Activated naive CD8-positive, alpha-beta T cell treated with anti-CD3 and anti-CD28 coated beads for 36 hours (primary cell): Measurements from ENCODE around the gene MED15. TPM values are rescaled to one million over a fixed set of nuclear protein-coding genes. Genes with fewer than 3 reads are reported as not detected.

Experiments
- DNase-seq: peaks from one replicate; pipeline ENCODE4 v3.0.0; 2021
- H3K27ac Mint-ChIP-seq: one replicate; pipeline ENCODE4 v1.8.0; 2022; ENCODE audit warnings: mild to moderate bottlenecking, moderate library complexity, mixed read lengths
- H3K27me3 Mint-ChIP-seq: one replicate; pipeline ENCODE4 v1.8.0; 2022; ENCODE audit warnings: mild to moderate bottlenecking, mixed read lengths
- H3K36me3 Mint-ChIP-seq: one replicate; pipeline ENCODE4 v1.8.0; 2021; ENCODE audit warnings: mild to moderate bottlenecking, mixed read lengths
- H3K4me1 Mint-ChIP-seq: one replicate; pipeline ENCODE4 v1.8.0; 2021; ENCODE audit warnings: mixed read lengths
- H3K4me3 Mint-ChIP-seq: one replicate; pipeline ENCODE4 v1.8.0; 2022; ENCODE audit warnings: mild to moderate bottlenecking, moderate library complexity, mixed read lengths
- H3K9me3 Mint-ChIP-seq: one replicate; pipeline ENCODE4 v1.8.0; 2022; ENCODE audit warnings: mixed read lengths
- total RNA-seq, 2 experiments: library from RNA; stranded (reverse); gene quantifications; one replicate each; pipeline ENCODE4 v1.2.3, GENCODE V29; 2021

MED15 gene
- total RNA-seq, 2 experiments from 2014 or later = 91.1 to 91.8 TPM

DNA sequence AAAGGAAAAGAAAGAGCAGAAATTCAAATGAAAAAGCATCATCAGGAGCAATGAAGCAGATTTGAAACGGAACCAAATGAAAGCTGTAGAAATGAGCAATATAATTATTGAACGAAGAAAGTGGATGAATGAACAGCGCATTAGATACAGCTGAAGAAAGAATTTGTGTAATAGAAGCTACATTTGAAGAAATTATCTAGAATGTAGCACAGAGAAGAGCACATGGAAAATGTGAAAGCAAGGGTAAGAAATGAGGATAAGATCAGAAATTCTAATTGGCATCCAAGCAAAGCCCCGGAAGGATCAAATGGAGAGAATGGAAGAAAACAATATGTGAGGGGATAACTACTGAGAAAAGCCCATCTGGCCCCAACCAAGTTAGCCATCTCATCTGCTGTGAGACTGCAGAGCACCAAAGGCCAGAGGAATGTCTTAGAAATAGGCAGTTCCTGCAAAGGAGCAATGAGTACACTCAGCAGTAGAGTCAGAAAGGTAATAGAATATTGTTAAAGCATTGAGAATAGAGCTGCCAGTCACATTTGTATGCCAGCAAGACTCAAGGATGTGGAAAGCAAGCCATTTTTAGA, 51.9 kb downstream of the MED15 start:
- Mint-ChIP-seq H3K27me3 (no peaks in the 10 kb centered on the region), H3K4me3 (no peak overlapping the region), H3K4me1 (peaks cover 61% of the 10 kb centered on the region), H3K27ac (peak overlapping the region; percentile 91), H3K9me3 (peaks cover 11% of the 10 kb centered on the region), H3K36me3 (peaks cover 75% of the 10 kb centered on the region)
- no peak for DNase-seq

DNA sequence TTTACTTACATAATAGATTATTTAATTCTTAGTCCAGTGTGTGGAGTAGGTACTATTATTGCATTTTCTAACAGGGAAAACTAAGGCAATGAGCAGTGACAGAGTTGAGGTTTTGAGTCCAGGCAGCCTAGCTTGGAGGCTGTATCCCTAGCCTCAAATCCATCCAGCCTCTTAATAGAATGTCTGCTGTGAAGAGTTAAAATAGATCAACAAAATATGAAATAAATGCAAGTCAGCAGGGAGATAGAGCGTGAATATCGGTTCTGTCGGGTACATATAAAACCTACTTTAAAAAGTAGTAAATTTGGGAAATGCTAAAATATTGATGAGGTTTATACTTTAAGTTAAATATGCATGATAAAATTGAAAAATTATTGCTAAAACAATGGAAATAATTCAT, 53.3 kb downstream of the MED15 start:
- no peak overlapping the region for H3K27ac Mint-ChIP-seq
- no peaks in the 10 kb centered on the region for H3K27me3 Mint-ChIP-seq
- H3K9me3 Mint-ChIP-seq = peaks cover 11% of the 10 kb centered on the region
- no peak for DNase-seq
- peaks cover 58% of the 10 kb centered on the region for H3K4me1 Mint-ChIP-seq
- peaks cover 71% of the 10 kb centered on the region for H3K36me3 Mint-ChIP-seq
- H3K4me3 Mint-ChIP-seq = no peak overlapping the region

DNA sequence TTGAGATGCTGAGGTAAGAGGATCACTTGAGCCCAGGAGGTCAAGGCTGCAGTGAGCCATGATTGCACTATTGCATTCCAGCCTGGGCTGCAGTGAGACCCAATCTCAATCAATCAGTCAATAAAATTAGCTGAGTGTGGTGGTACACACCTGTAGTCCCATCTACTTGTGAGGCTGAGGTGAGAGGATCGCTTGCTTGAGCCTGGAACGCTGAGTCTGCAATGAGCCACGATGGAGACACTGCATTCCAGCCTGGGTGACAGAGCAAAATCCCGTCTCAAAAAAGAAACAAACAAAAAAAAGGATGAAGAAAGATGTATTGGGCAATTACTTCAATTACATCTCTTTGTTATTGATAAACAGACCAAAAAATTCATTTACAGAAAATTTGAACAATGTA, 54.5 kb downstream of the MED15 start:
- H3K27me3 Mint-ChIP-seq = no peaks in the 10 kb centered on the region
- no peak for DNase-seq
- peaks cover 11% of the 10 kb centered on the region for H3K9me3 Mint-ChIP-seq
- H3K36me3 Mint-ChIP-seq = peaks cover 72% of the 10 kb centered on the region
- no peak overlapping the region for H3K4me3 Mint-ChIP-seq
- no peak overlapping the region for H3K27ac Mint-ChIP-seq
- H3K4me1 Mint-ChIP-seq = peaks cover 57% of the 10 kb centered on the region

DNA sequence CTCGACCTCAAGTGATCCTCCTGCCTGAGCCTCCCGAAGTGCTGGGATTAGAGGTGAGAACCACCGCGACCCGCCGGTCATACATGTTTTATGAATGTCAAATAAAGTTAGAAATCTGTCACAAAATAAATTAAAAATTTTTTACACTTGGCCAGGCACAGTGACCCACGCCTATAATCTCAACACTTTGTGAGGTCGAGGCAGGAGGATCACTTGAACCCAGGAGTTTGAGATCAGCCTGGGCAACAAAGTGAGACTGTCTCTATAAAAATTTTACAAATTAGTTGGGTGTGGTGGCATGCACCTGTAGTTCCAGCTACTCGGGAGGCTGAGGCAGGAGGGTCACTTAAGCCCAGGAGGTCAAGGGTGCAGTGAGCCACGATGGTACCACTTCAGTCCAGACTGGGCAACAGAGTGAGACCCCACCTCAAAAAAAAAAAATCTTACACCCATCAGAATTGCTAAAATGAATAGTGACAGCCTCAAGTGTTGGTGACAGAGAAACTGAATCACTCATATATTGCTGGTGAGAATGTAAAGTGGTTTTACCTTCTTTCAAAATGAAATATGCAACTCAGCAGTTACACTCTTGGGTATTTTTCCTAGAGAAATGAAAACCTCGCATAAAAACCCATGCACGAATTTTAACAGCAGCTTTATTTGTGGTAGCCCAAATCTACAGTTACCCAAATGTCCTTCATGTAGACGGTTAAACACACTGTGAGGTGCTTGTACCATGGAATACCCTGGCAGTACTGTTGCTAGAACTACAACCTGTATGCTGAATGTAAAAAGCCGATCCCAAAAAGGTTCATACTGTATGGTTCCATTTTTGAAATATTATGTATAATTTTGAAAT, 55.4 kb downstream of the MED15 start:
- Mint-ChIP-seq H3K27ac (no peak overlapping the region), H3K4me1 (peaks cover 57% of the 10 kb centered on the region), H3K4me3 (no peak overlapping the region), H3K9me3 (peaks cover 11% of the 10 kb centered on the region), H3K27me3 (no peaks in the 10 kb centered on the region), H3K36me3 (peaks cover 71% of the 10 kb centered on the region)
- no peak for DNase-seq

DNA sequence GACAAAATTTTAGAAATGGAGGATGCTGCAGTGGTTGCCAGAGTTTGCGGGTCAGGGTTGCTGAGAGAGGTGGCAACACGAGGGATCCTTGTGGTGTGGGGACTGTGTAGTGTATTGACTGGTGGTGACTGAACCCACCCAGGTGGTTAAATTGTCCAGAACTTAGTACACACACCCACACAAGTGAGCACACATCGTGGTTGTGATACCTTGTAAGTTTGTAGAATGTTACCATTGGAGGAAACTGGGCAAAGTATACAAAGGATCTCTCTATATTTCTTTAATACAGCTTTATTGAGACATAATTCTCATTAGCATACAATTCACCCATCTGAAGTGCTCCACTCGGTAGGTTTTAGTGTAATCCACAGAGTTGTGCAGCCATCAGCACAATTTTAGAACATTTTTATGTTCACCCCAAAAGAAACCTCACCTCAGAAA, 56.1 kb downstream of the MED15 start:
- H3K4me3 Mint-ChIP-seq = no peak overlapping the region
- DNase-seq = no peak
- peaks cover 9% of the 10 kb centered on the region for H3K9me3 Mint-ChIP-seq
- H3K27me3 Mint-ChIP-seq = no peaks in the 10 kb centered on the region
- H3K27ac Mint-ChIP-seq = no peak overlapping the region
- peaks cover 58% of the 10 kb centered on the region for H3K4me1 Mint-ChIP-seq
- H3K36me3 Mint-ChIP-seq = peaks cover 71% of the 10 kb centered on the region

DNA sequence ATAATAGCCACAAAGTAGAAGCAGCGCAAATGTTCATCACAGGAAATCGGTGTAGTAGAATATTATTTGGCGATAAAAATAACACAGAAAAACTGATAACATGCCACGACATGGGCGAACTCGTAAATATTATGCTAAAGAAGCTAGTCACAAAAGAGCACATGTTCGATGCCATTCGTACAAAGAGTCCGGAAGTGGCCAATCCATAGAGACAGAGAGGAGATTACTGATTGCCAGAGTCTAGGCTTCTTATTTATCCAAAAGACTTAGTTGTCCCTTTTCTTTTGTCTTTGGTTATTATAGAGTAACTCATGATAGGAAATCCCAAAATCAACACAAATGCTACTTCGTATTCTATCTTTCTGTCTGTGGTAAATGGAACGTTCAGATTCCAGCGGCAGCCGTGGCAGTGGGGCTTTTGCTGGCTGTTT, 56.5 kb downstream of the MED15 start:
- peaks cover 5% of the 10 kb centered on the region for H3K9me3 Mint-ChIP-seq
- no peak for DNase-seq
- H3K4me3 Mint-ChIP-seq = no peak overlapping the region
- peak overlapping the region; percentile 1 for H3K27ac Mint-ChIP-seq
- H3K27me3 Mint-ChIP-seq = no peaks in the 10 kb centered on the region
- H3K36me3 Mint-ChIP-seq = peaks cover 70% of the 10 kb centered on the region
- peaks cover 61% of the 10 kb centered on the region for H3K4me1 Mint-ChIP-seq

DNA sequence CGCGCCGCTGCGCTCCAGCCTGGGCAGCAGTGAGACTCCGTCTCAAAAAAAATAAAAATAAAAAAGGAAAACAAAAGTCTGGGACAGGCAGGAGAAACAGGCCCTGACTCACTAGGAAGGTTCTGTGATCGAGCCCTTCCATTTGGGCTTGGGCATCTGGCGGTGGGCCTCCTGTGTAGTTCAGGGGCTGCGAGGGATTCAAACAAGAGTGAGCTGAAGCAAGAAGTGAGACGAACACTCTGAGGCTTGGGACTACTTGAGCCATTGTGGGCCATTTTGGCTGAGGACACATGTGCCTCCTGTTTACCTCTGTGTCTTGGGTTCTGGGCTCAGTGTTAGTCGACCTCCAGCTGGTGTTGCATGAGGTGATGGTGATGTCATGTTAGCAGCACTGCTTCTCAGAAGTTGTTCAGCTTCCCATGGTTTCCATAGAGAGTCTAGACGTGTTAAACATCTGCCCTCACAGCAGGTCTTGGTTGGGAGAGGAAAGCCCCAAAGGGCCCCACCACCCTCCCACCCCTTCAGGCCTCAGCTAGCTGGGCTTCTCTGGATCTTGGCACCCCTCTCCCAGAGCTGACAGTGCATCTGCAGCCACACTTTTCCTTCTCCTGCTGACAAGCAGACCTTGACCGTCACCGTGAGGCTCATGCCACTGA, 57.8 kb downstream of the MED15 start:
- Mint-ChIP-seq H3K4me1 (peaks cover 70% of the 10 kb centered on the region), H3K9me3 (no peaks in the 10 kb centered on the region), H3K27ac (peak overlapping the region; percentile 14), H3K27me3 (no peaks in the 10 kb centered on the region), H3K4me3 (no peak overlapping the region), H3K36me3 (peaks cover 69% of the 10 kb centered on the region)
- DNase-seq = no peak

DNA sequence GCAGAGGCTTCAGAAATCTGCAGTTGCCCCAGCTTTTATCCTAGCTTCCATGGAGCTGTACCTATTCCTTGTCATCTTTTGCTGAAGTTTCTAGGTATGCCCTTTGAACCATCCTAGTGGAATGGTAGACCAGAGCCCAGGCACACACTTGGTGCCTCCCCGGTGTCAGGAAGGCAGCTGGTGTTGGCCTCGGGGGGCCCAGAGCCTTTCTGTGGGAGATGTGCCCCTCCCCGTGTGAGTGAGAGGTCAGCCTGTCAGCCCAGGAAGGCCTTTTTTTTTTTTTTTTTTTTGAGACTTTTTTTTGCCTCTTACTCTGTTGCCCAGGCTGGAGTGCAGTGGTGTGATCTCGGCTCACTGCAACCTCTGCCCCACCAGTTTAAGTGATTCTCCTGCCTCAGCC, 58.4 kb downstream of the MED15 start:
- Mint-ChIP-seq H3K9me3 (no peaks in the 10 kb centered on the region), H3K4me3 (no peak overlapping the region), H3K36me3 (peaks cover 67% of the 10 kb centered on the region), H3K27me3 (no peaks in the 10 kb centered on the region), H3K27ac (no peak overlapping the region), H3K4me1 (peaks cover 72% of the 10 kb centered on the region)
- DNase-seq = no peak

DNA sequence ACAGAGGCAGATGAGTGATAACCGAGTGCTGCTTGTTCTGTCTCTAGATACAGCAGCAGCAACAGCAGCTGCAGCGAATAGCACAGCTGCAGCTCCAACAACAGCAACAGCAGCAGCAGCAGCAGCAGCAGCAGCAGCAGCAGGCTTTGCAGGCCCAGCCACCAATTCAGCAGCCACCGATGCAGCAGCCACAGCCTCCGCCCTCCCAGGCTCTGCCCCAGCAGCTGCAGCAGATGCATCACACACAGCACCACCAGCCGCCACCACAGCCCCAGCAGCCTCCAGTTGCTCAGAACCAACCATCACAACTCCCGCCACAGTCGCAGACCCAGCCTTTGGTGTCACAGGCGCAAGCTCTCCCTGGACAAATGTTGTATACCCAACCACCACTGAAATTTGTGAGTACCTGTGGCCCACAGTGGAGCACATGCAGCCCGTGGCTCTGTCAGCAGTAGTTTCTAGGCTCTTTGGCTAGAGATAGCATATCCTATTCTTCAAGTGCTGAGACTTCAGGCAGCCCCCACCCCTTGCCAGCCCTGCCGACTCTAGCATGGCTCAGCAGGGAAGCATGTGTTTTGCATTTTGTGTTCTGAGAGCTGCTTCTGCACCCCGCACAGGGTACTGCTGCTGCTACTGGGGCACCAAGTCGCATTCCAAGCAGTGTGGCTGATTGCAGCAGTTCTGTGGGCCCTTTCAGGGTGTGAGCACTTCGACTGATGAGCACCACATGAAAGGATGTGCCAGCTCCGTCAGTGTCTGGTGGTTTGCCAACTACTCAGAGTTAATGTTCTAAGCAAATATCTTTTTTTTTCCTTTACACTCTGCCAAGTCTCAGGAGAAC, 59.2 kb downstream of the MED15 start:
- no peaks in the 10 kb centered on the region for H3K9me3 Mint-ChIP-seq
- peaks cover 80% of the 10 kb centered on the region for H3K4me1 Mint-ChIP-seq
- H3K27ac Mint-ChIP-seq = peak overlapping the region; percentile 68
- H3K36me3 Mint-ChIP-seq = peaks cover 73% of the 10 kb centered on the region
- H3K4me3 Mint-ChIP-seq = no peak overlapping the region
- no peaks in the 10 kb centered on the region for H3K27me3 Mint-ChIP-seq
- DNase-seq = no peak

DNA sequence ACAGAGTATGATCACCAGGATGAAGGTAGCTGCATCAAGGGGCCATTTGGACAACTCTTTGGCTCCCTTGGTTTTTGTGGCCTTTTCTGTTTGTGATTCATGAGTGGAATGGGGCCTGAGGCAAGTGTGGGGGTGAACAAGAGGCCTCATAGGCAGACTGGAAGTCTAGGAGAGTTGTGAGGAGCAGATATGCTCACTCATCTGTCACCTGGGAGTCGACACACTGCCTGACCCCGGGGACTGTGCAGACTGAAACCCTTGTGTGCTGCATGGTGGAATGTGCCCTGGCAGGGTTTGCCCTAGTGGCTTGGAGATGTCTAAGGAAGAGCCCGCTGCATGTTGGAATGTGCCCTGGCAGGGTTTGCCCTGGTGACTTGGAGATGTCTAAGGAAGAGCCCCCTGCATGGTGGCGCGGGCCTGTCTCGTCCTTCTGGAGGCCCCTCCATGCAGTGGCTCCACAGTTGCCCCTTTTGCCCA, 60.0 kb downstream of the MED15 start:
- H3K36me3 Mint-ChIP-seq = peaks cover 75% of the 10 kb centered on the region
- no peak overlapping the region for H3K4me3 Mint-ChIP-seq

DNA sequence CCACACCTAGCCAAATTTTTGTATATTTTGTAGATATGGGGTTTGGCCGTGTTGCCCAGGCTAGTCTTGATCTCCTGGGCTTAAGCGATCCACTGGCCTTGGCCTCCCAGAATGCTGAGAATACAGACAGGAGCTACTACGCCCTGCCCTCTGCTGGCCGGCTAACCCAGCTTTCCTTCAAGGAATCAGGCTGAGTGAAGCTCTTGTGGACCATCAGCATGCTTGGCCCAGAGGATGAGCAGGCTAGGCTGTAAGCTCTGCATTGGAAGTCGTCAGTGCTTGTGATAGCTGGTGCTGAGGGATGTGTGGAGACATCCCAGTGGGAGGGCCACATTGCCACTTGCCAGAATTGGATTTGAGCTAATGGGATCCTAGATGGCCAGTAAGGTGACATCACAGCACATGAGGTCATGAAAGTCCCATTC, 60.6 kb downstream of the MED15 start:
- H3K4me1 Mint-ChIP-seq = peaks cover 80% of the 10 kb centered on the region
- no peaks in the 10 kb centered on the region for H3K9me3 Mint-ChIP-seq
- H3K4me3 Mint-ChIP-seq = no peak overlapping the region
- no peak for DNase-seq
- peaks cover 74% of the 10 kb centered on the region for H3K36me3 Mint-ChIP-seq
- H3K27me3 Mint-ChIP-seq = no peaks in the 10 kb centered on the region
- peak overlapping the region; percentile 76 for H3K27ac Mint-ChIP-seq

More for the DNA sequence above, 60.0 kb downstream of the MED15 start:
- DNase-seq = no peak
- Mint-ChIP-seq H3K4me1 (peaks cover 82% of the 10 kb centered on the region), H3K27me3 (no peaks in the 10 kb centered on the region), H3K27ac (no peak overlapping the region), H3K9me3 (no peaks in the 10 kb centered on the region)

DNA sequence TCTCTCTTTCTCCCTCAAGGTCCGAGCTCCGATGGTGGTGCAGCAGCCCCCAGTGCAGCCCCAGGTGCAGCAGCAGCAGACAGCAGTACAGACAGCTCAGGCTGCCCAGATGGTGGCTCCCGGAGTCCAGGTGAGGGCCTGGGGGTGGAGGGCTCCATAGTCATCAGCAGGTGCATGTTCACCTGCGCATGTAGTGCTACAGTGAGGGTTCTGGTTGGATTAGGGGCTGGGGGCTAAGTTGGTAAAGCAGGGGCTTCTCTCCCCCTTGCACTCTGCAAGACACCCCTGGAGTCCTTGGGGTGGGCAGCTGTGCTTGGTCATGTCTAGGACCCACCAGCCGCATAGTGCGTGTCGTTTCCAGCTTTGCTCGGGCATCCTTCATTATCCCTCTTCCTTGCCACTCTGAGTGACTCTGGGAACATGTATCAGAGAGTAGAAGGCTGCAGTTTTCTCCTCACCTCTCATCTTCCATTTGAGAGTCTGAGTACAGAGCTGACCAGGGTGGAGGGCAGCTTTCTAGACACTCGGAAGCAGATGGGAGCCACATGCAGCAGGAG, 61.2 kb downstream of the MED15 start:
- no peak for DNase-seq
- H3K27me3 Mint-ChIP-seq = no peaks in the 10 kb centered on the region
- H3K9me3 Mint-ChIP-seq = no peaks in the 10 kb centered on the region
- H3K4me3 Mint-ChIP-seq = no peak overlapping the region
- H3K36me3 Mint-ChIP-seq = peaks cover 74% of the 10 kb centered on the region
- H3K4me1 Mint-ChIP-seq = peaks cover 75% of the 10 kb centered on the region
- H3K27ac Mint-ChIP-seq = peak overlapping the region; percentile 76

DNA sequence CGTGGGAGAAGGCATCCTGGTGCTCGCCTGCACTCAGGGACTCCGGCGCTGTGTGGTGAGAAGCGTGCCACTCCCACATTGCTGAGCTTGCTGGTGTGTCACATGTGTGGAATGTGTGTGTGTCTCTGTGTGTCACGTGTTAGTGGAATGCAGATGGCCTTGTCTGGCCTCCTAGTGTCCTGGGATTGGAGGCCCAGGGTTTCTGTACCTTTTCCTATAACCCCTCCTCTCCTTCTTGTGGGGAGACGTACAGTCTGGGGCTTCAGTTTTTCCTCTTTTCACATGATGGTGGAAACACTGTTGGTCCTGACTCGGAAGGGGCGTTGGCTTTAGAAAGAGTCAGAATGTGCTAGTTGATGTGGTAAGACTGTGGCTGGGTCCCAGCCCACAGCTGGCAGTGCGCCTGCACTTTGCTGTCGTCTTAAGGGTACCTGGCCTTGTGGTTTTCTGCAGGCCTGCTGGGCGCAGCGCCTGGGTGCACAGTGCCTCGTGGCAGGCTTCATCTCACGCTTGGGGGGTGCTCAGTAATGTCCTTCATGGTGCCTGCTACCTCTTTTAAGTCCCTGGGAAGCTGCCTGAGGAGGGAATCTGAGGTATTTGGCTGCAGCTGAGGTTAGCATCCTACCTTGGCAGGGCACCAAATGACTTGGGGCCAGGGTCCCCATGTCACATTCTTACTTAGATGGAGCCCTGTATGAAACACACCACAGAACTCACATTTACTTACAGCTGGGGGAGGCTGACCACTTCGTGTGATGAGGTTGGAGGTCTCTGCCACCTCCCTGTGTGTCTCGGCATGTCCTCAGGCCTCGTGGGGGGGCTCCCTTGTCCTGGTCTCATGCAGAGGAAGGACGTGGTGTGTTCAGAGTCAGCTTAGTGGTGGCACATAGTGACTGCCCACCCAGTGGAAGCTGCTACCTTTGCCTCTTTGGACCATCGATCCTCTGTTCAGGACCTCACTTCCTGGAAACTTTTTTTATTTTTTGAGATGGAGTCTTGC, 61.9 kb downstream of the MED15 start:
- Mint-ChIP-seq H3K4me3 (no peak overlapping the region), H3K4me1 (peaks cover 68% of the 10 kb centered on the region), H3K27me3 (no peaks in the 10 kb centered on the region), H3K36me3 (peaks cover 72% of the 10 kb centered on the region), H3K27ac (peak overlapping the region; percentile 76), H3K9me3 (no peaks in the 10 kb centered on the region)
- DNase-seq = peak; percentile 79
